HG03439 (cell line): ENCODE data around the gene PTCD1.

Experiments used
- ATAC-seq: cut with Tn5 transposase; IDR thresholded peaks from one replicate; pipeline ENCODE4 v1.9.1; 2021; ENCODE audit warnings: mild to moderate bottlenecking, moderate library complexity; ENCODE audit not compliant: unreplicated experiment

The PTCD1 gene

GRCh38 chr7:99410635-99411034 is 28.0 kb downstream of the PTCD1 start:
- no peak for ATAC-seq

GRCh38 chr7:99409806-99410205 is 28.8 kb downstream of the PTCD1 start:
- ATAC-seq, result no peak

DNA sequence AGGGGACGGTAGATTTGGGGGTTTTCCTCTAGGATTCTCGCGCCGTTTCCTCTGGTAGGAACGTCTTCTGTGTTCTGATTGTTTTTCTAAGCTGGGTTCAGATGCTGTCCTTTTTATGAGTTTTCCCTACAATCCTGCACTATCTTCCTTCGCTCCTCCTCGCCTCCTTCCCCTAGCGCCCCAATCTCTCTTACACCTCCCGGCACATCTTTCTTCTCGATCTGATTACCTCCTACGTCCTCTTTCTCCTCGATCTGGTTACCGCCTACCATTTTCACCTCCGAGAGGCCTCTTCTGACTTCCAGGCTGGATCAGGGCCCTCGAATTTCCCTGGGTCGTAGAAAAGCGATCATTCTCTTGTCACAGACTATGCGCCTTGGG is 29.4 kb downstream of the PTCD1 start:
- peak; percentile 8 for ATAC-seq

DNA sequence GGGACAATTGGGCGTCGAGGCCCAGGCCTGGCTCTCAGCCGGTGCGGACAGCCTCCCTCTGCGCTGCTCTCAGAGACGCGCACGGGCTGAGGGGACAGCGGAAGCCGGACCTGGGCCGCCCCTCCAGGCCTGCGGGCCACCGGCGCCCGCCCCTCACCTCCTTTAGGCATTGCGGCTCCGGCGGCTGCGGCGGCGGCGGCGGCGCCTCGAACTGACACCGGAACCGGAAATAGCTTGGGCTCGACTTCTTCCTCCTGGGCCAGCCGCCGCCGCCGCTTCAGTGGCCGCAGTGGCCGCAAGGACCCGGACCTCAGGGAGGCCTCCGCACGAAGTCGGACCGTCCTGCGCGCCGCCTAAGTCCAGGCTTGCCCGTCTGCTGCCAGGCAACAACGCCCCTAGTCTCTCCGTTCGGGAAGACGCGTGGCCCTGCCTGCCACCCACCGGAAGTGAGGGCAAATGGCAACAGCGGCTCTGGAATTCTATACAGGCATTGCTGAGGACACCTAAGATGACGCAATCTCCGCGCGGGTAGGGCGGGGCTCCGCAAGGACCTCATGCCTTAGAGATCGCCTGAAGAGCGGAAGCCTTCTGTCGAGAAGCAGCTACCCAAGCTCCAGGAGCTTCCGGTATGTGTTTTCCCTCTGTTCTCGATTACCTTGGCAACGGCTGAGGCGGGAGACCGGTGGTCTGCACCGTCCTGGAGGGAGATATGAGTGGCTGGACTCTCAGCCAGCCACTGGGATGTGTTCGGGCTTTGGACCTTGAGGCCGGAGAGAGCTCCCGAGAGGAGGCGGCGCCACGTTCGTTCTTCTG is 30.0 kb downstream of the PTCD1 start, which contains the start of the genes BUD31 and PDAP1:
TSS of gene BUD31 (plus strand) at position 591 of the 813 bp plus-strand sequence. CDS start 2,124 bp downstream, outside the sequence.
TSS of gene PDAP1 (minus strand) at position 219 of the 813 bp plus-strand sequence. CDS start at position 170, 49 bp downstream.
- peak; percentile 76 for ATAC-seq

DNA sequence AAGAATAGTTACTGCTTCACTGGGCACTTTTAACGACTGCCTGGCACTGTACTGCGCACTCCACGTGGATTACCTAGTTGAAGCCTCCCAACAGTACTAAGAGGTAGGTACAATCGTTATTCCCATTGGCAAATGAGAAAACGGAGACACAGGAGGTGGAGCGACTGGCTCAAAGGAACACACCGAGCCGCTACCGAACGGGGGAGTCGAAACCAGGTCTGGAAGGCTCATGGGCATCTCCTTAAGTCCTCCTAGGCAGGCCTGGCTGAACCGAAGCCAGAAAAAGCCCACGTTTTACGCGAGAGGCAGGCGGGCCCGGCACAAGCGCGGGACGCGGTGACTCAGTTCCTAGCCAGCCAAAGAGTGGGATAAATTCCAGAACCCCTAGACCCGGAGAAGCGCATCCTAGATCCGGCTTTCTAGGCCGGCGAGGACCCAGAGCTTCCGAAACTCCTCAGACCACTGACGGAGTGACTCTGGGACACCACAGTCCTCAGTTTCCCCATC is 30.7 kb downstream of the PTCD1 start:
- ATAC-seq, result no peak

DNA sequence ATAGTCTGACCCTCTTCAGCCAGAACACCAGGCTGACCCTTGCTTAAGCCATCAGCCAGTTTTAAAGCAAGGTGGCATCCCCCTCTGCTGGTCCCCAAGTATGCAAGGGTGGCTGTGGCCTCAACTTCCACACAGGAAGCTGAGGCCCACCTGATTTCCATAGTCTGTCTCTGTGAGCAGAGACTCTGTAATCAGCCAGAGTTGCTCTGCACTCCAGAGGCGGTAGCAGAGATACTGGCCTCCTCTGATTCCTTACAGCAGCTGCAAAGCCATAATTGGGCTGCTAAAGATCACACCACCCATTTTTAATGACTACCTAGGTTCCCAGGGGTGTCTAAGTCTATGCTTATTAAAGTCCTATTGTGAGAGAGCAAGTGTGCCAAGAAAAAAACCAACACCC is 32.0 kb downstream of the PTCD1 start:
- ATAC-seq, result no peak

- ATAC-seq, result no peak
Observed at GRCh38 chr7:99404977-99405320, 33.6 kb downstream of the PTCD1 start.

- no peak for ATAC-seq
Observed at GRCh38 chr7:99404235-99404976, 34.2 kb downstream of the PTCD1 start.

DNA sequence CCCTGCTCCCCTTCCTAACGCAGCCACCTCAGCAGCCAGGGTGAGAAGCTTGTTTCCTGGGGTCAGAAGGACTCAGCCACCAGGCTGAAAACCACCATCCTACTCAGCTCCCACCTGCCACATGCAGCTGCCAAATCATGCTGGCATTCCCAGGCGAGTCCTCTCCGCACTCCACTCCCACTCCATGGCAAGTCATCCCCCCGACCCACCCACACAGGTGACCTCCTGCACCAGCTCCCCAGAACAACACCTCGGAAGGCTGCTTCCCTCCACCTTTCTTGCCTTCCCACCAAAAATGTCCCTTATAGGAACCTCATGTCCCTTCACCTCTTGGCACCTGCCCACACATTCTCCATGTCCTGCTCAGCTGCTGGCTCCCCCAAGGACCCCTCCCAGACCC is 34.8 kb downstream of the PTCD1 start:
- no peak for ATAC-seq

GRCh38 chr7:99402854-99403253 is 35.7 kb downstream of the PTCD1 start:
- ATAC-seq, result no peak

DNA sequence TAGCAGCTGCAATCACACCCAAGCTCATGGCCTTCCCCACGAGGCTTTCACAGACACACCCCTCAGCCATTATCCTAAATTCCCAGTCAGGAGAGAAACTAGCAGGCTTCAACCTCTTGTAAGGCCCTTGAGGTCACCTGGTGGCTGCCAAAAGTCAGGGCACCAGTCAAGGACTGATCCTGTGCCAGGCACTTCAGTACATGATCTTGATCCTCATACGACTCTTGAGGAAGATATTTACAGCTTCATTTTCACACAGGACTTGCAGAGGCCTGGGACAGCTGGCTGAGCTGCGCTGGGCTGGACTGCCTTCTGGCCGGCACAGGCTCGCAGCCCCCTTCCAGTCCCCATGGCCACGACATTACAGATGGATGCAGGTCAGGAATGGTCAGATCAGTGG is 39.0 kb downstream of the PTCD1 start:
- ATAC-seq, result no peak

GRCh38 chr7:99398891-99399445 is 39.6 kb downstream of the PTCD1 start:
- ATAC-seq, result no peak

DNA sequence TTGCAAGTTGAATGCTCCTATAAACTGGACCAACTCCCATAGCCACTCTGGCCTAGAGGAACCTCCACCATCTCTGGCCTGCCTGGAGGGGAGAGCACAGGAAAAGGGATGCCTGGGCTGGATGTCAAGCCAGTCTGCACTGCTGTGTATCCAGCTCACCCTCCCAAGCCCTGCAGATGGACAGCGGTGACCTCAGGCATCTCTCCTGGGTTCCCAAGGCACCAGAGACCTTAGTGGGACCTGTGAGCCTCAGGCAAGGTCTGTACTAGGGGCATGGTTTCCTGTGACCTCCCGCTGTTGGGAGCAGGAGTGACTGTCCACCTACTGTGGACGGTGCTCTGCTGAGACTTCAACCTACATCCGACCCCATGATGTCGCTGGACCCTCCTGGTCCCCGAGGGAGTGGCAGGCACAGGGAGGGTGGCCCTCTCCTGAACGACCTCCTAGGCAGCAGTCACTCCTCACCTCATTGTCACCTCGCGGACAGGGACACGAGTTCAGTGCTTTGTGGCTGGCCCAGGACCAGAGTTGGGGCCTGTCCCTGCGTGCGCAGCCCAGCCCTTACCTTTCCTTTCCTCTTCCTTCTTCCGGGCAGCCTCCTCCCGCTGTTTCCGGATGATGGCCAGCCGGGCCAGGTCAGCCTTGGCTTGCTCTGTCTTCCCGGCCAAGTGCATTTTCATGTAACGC is 41.2 kb downstream of the PTCD1 start:
- ATAC-seq, result no peak

DNA sequence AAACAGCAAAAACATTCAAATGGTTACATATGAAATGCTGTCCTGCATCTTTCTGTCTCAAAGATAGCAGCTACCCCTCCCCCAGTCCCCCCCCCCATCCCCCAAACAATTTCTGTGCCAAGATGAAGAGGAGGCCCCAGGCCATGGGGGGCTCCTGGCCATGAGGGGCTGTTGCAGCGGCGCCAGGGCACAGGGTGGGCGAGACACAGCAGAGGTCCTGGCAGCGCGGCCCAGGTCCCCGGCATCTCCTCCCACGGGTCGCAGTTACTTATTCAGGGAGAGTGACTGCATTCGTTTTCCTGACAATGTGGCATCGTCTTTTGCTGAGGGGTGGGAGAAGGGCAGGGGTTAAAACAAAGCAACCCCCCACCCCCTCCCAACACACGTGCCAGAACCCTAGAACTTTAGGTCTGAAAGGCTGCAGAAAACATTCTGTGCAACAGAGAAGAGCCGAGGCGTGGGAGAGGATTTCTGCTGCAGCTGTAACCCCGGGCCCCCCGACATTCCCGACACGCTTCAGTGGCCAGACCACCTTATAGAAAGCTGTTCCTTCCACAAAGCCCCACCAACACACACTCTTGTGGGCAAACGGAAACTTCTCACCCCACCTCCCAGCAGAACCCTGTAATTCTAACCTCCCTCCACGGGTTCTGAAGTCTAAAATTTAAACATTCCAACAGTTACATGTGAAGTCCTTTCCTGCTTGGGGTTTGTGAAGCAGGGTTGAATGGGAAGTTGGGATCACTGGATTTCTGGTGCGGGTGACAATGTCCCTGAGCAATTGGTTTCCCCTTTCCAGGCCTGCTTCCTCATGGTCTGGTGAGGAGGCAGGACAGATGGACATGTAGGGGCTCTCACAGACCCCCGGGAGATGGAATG is 41.9 kb downstream of the PTCD1 start:
- ATAC-seq, result no peak

DNA sequence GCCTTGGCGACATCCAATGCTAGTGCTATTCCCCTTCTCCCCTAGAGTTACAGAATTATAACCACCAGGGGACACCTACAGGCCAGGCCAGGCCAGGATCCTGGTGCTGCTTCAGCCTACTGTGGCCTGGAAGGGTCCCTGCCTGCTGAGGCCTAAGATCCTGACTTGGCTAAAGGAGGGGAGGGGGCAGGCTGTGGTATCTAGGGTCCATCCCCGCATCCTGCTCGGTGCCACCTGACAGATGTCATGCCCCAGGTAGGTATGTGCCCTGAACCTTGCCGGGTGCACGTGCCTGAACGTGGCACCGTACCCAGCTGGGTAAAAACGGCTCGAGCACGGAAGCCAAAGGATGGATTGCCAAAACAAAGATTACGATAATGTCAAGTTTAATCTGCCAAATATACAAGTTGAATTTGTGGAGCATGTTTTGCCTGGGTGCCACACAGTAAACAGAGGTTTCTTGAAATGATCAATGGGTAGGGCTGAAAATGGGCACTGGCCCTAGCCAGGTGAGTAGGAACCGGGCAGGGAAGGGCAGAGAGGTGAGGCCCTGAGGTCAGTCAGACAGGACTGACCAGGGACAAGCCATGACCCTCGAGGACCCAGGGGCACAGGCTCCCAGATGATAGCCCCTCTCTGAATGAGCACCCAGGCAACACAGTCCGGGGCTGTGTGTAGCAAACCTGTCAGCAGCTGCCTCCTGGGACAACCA is 42.8 kb downstream of the PTCD1 start:
- no peak for ATAC-seq

DNA sequence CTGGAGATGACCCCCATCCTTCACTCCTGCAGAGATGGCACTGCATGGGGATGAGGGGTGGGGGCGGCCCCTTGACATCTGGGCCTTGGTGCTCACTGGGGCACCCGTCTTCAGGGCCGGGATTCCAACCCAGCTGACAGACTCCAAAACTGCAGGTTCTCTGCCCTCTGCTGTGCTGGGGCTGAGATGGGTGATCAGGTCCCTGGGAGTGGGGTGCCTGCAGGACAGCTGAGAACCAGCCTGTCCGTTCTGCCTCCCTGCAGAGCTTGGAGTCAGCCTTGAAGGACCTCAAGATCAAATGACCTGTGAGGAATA is 44.5 kb downstream of the PTCD1 start:
- ATAC-seq, result no peak

DNA sequence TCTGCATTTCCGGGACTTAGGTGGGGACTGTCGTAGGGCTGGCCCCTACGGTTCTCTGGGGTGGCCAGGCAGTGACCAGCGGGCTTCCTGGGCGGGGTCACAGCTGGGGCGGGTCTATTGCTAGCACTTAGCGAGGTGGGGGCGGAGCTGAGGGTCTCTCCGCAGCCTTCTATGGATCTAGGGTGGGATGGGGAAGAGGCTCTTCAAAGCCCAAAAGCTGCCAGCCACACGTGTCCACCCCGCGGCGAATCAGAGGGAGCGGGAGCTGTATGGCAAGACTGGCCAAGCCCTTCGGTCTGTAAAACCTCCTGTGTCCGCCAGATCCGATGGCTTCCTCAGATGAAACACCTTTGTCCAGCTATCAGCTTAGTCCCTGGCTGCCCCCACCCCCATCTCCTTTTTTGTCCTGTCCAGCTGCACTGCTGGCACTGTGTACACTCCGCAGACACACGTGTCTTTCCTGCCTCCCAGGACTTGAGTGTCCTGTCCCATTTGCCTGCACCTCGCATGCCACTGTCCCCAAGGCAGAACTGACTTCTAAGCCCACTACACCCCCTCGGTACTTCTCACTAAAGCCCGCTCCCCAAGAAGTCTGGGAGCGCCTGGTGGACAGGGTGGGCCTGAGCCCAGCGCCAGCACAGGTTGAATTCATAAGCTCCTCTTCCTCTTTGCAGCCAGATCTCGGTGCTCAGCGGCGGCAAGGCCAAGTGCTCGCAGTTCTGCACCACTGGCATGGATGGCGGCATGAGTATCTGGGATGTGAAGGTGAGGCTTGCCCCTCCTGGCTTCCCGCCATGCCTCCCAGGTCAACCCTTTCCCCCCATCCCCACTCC is 45.0 kb downstream of the PTCD1 start:
- no peak for ATAC-seq

DNA sequence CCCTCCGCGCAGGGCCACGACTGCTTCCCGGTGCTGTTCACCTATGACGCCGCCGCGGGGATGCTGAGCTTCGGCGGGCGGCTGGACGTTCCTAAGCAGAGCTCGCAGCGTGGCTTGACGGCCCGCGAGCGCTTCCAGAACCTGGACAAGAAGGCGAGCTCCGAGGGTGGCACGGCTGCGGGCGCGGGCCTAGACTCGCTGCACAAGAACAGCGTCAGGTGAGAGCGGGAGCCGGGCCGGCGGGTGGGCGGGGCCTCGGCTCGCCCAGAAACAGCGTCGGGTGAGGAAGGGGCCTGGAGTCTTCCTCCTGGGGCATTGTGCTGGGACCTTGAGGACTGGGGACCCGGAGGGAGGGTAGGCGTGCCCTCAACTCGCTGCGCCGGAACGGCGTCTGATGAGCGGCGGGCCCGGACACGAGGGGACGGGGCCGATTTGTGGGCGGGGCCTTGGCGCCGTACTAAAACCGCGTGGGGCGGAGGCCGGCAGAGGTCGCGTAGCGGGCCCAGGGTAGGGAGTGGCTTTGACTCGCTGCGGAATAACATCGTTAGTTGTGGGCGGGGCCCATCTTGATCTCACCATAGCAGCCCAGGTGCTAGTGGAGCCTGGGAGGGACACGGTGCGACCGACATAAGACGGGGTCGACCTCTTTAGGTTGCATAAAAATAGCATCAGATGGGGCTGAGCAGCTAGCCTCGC is 45.8 kb downstream of the PTCD1 start:
- ATAC-seq, result no peak
